Heart left ventricle (tissue), 16 donors: Measurements from ENCODE around the gene MEF2B. TPM values are rescaled to one million over a fixed set of nuclear protein-coding genes. Genes with fewer than 3 reads are reported as not detected.
"Not testable (repeated sequence)": the region's sequence is repeated elsewhere in the genome, so short reads cannot be mapped to it uniquely, and the experiment has no call there.

Source experiments
- ATAC-seq, 4 donors: fragments of 200-7000 bp; cut with Tn5 transposase; one replicate each; pipeline ENCODE4 v1.9.1; 2020 to 2022; ENCODE audit warnings: moderate library complexity in 4 of 4, mild to moderate bottlenecking in 3 of 4, moderate number of reproducible peaks in 1 of 4
- DNase-seq, 5 donors: peaks; one replicate each; pipeline ENCODE4 v3.0.0-alpha.2; 2020
- H3K27ac ChIP-seq, 12 donors: fragments of 200-600 bp; sonication (generic) in 4 of 12; one replicate each; pipeline versions ENCODE4 v1.5.0 to v1.8.0; 2016 to 2022; ENCODE audit warnings: mild to moderate bottlenecking in 2 of 12
- H3K27me3 ChIP-seq, 9 donors: fragments of 200-600 bp; sonication (generic) in 2 of 9; one replicate each; pipeline versions ENCODE4 v1.5.1 to v1.8.0; 2016 to 2022; ENCODE audit warnings: mild to moderate bottlenecking in 3 of 9
- H3K36me3 ChIP-seq, 9 donors: fragments of 200-600 bp; sonication (generic) in 2 of 9; one replicate each; pipeline versions ENCODE4 v1.5.0 to v1.8.0; 2018 to 2022; ENCODE audit warnings: mild to moderate bottlenecking in 2 of 9
- H3K4me1 ChIP-seq, 12 donors: fragments of 200-600 bp; sonication (generic) in 4 of 12; one replicate each; pipeline versions ENCODE4 v1.5.0 to v1.8.0; 2016 to 2022; ENCODE audit warnings: mild to moderate bottlenecking in 3 of 12
- H3K4me3 ChIP-seq, 12 donors: fragments of 200-600 bp; sonication (generic) in 4 of 12; one replicate each; pipeline versions ENCODE4 v1.5.0 to v1.8.0; 2017 to 2022; ENCODE audit warnings: mild to moderate bottlenecking in 9 of 12, moderate library complexity in 4 of 12
- H3K9me3 ChIP-seq, 12 donors: fragments of 200-600 bp; sonication (generic) in 4 of 12; one replicate each; pipeline versions ENCODE4 v1.5.0 to v1.8.0; 2016 to 2022; ENCODE audit warnings: mild to moderate bottlenecking in 1 of 12
- CTCF ChIP-seq, 12 donors: fragments of 200-600 bp; sonication (generic) in 4 of 12; IDR thresholded peaks; one replicate each; pipeline versions ENCODE4 v1.5.0 to v1.8.0; 2018 to 2022; ENCODE audit warnings: antibody characterized with exemption in 12 of 12, mild to moderate bottlenecking in 5 of 12
- POLR2A ChIP-seq, 2 donors: fragments of 450-650 bp; IDR thresholded peaks; one replicate each; pipeline ENCODE4 v1.6.1; 2017; ENCODE audit warnings: antibody characterized with exemption in 2 of 2, mild to moderate bottlenecking in 2 of 2, moderate library complexity in 2 of 2
- WGBS, 4 donors: extraction: QIAGEN DNeasy Blood & Tissue Kit in 2 of 4; methylation state at CpG; one replicate each; pipeline versions ENCODE4 v1.1.5 to v1.1.7; 2013 to 2018; 5-methylcytosine and 5-hydroxymethylcytosine counted together
- intact Hi-C, 10 donors: fragments of 100-400 bp; cut with DNase I; formaldehyde crosslinking; loops; one replicate each; pipeline versions ENCODE4 v1.11.1 to v1.14.2; 2022
- polyA plus RNA-seq, 2 donors: library from polyadenylated mRNA; stranded (reverse); fragments of 200-250 nt; gene quantifications; one replicate each; pipeline ENCODE4 v1.2.3, GENCODE V29; 2013
- total RNA-seq, 9 donors: library from RNA; depleted of rRNA in 2 of 9; stranded (reverse); fragments of >200 nt in 2 of 9; fragmentation: NEBNext Ultra II Directional in 3 of 9; extraction: Animal tissue kit (Norgen Biotek cat#: 25700) in 3 of 9; gene quantifications; one replicate each; pipeline versions ENCODE4 v1.1.0 to v1.2.4, GENCODE V29; 2016 to 2023
- donor health status: ischemic (EF 13 %, LVEDD 7.1; RV severe dilation, severe dysfunction).
- donor health status: healthy with polysubstance abuse.
- donor health status: DM: no; HTN: yes; CAD: no.
- donor health status: DM: no; HTN: no; CAD: no.
- donor health status: ischemic (EF 25% LVEDD 6.9; RV normal size, moderate dysfunction).
- donor health status: ischemic (EF 25% LVEDD 5.7; RV mildly dilated, moderate dysfunction).
- donor health status: healthy.
- donor health status: DM: yes; HTN: yes; CAD: no.
- donor health status: ischemic (EF 35%, LVEDD 5.7; RV mildly dilated, moderate dysfunction).
- donor health status: nonischemic (EF 11% LVEDD 7.7; RV severe dilation, severe dysfunction).
- donor health status: DM: yes; HTN: yes; CAD: no.
- donor health status: PGD.
- donor health status: ischemic (EF 29% LVEDD 5.4; RV normal size, mild dysfunction).
- donor health status: nonischemic (EF 23%, LVEDD 6.1; RV moderate dilation, normal function).

Gene MEF2B
- total and polyA plus RNA-seq, 11 donors: 0.23 to 0.92 (median 0.41) TPM; not detected in 1

GRCh38 chr19:19110410-19111135 is 59.5 kb downstream of the MEF2B start:
- intact Hi-C loops: loop anchor here in 2 of 10 donors (2.0 to 5.0 kb wide), 2 partner anchors 56 to 58 kb away; no protein-coding TSS in a partner anchor
- Histone ChIP-seq H3K4me1 (peaks cover 0 to 13% (median 5%) of the 10 kb centered on the region in 12 donors), H3K4me3 (peak overlapping the region in 1 of 12 donors; percentile 17), H3K27me3 (no peaks in the 10 kb centered on the region), H3K27ac (no peak overlapping the region), H3K36me3 (peaks cover 0 to 12% (median 0%) of the 10 kb centered on the region in 9 donors), H3K9me3 (no peaks in the 10 kb centered on the region)
- TF ChIP-seq POLR2A (IDR thresholded peaks at IDR 0.05) (no peak), CTCF (IDR thresholded peaks at IDR 0.05) (peak; percentile 15 to 57 (median 28))
- 19 to 31% (median 26%) methylated on average over 31 to 66 of the region's 66 CpGs for WGBS, 4 donors
- DNase-seq: no peak
- ATAC-seq: peak in 3 of 4 donors; percentile 25 to 31 (median 26)

GRCh38 chr19:19109601-19110000 is 60.5 kb downstream of the MEF2B start:
- Histone ChIP-seq H3K36me3 (peaks cover 0 to 12% (median 0%) of the 10 kb centered on the region in 9 donors), H3K4me3 (no peak overlapping the region), H3K27ac (peak overlapping the region in 1 of 12 donors; percentile 22), H3K9me3 (no peaks in the 10 kb centered on the region), H3K4me1 (peaks cover 0 to 17% (median 5%) of the 10 kb centered on the region in 12 donors), H3K27me3 (no peaks in the 10 kb centered on the region)
- ATAC-seq (no peak), DNase-seq (no peak)
- intact Hi-C loops: loop anchor here in 1 of 10 donors (5.0 kb wide), 1 partner anchor 47 kb away; the partner anchor contains the start of gene SLC25A42
- WGBS, 4 donors: 68 to 83% (median 79%) methylated on average over 9 of the region's 9 CpGs
- TF ChIP-seq POLR2A (IDR thresholded peaks at IDR 0.05) (no peak), CTCF (IDR thresholded peaks at IDR 0.05) (no peak)

- Histone ChIP-seq H3K27me3 (no peaks in the 10 kb centered on the region), H3K27ac (no peak overlapping the region), H3K9me3 (no peaks in the 10 kb centered on the region), H3K4me1 (peaks cover 0 to 17% (median 5%) of the 10 kb centered on the region in 12 donors), H3K36me3 (peaks cover 0 to 12% (median 0%) of the 10 kb centered on the region in 9 donors), H3K4me3 (no peak overlapping the region)
- no peak for DNase-seq
- WGBS, 4 donors: 85 to 91% (median 86%) methylated on average over 11 of the region's 11 CpGs
- TF ChIP-seq POLR2A (IDR thresholded peaks at IDR 0.05) (no peak), CTCF (IDR thresholded peaks at IDR 0.05) (no peak)
- ATAC-seq: no peak
- intact Hi-C loops: loop anchor here in 1 of 10 donors (5.0 kb wide), 1 partner anchor 45 kb away; the partner anchor contains the start of gene SLC25A42
Measured at GRCh38 chr19:19107654-19108053, 62.4 kb downstream of the MEF2B start.

DNA sequence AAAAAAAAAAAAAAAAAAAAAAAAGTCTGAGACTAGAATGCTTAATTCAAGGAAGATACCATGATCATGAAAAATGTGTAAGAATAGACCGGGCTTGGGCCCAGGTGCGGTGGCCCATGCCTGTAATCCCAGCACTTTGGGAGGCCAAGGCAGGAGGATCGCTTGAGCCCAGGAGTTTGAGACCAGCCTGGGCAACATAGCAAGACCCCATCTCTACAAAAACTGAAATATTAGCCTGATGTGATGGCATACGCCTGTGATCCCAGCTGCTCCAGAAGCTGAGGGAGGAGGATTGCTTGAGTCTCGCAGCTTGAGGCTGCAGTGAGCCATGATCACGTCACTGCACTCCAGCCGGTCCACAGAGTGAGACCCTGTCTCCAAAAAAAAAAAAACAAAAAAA is 63.1 kb downstream of the MEF2B start:
- WGBS, 4 donors: 93 to 99% (median 97%) methylated on average over 7 of the region's 7 CpGs
- Histone ChIP-seq H3K36me3 (peaks cover 0 to 12% (median 0%) of the 10 kb centered on the region in 9 donors), H3K4me1 (peaks cover 0 to 17% (median 5%) of the 10 kb centered on the region in 12 donors)
- H3K27me3 ChIP-seq, H3K9me3 ChIP-seq, ATAC-seq, DNase-seq, H3K27ac ChIP-seq, H3K4me3 ChIP-seq: not testable (repeated sequence)
- intact Hi-C loops: loop anchor here in 1 of 10 donors (5.0 kb wide), 1 partner anchor 45 kb away; the partner anchor contains the start of gene SLC25A42
